Stimulated activated CD4-positive, alpha-beta T cell treated with anti-CD3 and anti-CD28 coated beads, Interleukin-1b, Interleukin-23, amount 100 ng/mL, for 24 hours (primary cell): ENCODE measurements around the gene GP1BB.

Experiments
- DNase-seq, 4 experiments: peaks; one replicate each; pipeline ENCODE4 v3.0.0-alpha.2; 2020; ENCODE audit warnings: low read depth in 4 of 4, low spot score in 1 of 4

The GP1BB gene

DNA sequence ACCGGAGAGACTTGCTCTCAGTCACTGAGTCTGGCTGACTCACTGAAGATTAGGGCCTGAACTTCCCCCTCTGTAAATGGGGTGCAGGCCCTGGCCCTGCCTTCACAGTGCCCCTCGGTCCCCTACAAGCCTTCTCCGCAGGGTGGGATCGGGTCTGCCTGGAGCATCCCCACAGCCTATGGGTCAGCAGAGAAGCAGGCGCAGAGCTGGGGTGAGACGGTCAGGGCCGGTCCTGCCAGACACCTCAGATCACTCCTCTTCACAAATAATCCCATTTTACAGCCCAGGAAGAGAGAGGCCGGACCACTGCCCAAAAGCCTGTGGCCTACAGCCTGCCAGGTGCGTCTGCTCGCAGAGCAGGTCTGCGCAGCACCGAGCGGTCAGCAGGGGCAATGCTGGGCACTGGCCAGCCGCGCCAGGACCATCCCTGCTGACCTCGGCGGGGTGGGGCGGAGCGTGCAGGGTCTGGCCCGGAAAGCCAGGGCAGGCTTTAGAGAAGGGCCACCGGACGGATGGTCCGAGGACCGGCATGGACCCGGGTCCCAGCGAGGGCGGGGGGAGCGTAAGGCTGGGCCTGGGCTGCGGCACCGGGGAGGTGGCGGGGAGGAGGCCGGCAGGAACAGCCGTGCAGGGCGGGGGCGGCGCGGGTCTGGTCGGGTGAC lies 9.6 kb upstream of the GP1BB start:
- no peak for DNase-seq

DNA sequence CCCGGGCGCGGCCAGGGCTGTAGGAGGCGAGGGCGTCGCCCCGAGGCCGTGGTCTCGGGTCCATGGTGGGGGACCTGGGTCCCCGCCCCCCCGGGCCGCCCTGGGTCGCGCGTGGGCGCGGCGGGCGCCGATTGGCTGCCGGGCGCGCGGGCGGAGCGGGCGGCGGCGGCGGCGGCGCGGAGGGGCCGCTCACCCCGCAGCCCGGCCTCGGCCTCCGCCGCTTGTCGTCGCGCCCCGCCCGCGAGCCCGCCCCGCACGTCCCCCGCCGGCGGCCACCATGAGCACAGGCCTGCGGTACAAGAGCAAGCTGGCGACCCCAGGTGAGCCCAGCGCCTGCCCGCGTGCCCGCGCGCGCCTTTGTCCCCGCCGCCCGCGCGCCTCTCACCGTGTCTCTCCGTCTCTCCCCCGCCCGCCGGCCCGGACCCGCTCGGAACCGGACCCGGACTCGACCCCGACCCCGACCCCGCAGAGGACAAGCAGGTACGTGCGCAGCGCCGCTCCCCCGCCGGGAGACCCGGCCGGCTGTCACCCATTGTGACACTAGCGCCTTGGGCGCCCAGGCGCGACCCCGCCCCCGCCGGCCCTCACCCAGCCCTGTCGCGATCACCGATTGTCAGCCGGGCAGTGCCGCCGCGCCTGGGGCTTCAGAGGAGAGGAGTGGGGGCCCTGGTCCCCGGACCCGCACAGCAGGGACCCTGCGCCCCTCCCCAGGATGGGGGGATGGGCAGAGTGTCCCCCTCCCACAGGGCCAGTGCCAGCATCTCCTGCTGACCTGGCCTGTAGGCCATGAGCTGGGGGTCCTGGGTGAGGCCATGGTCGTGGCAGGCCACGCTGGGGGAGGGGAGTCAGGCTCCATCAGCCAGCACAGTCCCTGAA lies 8.8 kb upstream of the GP1BB start, which contains the start of gene SEPTIN5:
TSS of gene SEPTIN5 (plus strand) at position 192 of the 876 bp plus-strand sequence. CDS start at position 278, 86 bp downstream.
- no peak for DNase-seq

DNA sequence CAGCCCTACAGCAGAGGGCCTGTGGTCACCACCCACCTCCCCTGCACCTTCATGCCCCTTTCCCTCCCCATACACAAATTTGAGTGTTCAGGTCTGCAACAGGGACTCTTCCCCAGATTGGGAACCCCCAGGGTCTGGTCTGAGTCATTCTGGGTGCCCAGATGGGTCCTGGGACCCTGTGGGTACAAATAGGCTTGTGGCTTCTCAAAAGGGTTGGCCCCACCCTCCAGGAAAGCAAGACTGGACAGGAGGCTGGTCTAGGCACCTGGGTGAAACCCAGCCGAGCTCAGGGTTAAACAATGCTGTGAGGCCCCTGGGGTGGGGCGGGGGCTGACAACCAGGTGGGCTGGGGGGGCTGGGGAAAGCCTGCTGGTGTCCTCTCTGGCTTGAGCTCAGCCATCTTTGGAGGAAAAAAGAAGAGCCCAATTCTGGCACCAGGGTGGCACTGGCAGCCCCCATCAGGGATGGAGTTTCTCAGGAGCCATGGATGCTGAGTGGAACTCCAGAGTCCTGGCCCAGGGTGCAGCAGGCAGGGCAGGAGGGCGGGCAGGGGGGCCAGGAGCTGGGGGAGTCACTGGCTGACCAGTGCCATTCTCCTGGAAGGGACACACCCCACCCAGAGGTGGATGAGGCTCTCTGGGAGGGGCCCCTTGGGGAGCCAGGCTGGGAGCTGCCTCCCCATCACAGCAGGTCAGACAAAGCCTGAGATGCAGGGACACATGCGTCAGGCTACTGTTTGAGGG lies 8.0 kb upstream of the GP1BB start:
- DNase-seq: no peak

DNA sequence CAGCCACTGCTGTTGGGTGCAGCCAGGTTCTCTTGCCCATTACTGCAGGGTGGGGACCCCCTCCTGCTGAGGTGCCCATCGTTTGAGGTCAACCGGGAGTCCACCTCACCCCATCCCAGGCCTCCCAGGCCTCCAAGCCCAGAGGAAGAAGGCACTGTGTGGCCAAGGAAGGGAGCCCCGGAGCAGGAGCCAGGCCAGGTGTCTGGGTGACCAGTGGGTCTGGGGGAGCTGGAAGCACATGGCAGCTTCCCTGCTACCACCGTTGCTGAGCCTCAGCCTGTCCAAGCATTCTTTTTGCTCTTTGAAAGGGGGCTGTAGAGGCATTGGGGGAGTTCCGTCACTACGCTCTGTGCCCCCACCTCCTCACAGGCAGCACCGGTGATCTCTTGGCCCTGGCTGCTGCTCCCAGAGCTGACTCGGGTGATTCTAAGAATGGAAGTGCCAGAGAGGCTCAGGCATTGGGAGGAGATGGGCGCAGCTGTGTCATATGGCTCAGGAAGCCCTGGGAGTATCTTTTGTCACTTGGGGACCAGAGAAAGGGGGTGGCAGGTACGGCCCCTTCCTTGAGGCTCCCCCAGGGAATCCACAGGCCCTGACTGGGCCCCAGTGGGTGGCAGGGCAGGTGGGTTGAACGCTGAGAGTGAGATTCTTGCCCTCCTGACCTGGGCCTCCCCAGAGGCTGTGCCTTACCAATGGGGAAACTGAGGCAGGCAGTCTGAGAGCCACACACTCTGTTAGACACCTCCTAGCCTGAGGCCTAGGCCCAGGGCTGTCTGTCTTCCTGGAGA lies 7.1 kb upstream of the GP1BB start:
- DNase-seq: no peak

DNA sequence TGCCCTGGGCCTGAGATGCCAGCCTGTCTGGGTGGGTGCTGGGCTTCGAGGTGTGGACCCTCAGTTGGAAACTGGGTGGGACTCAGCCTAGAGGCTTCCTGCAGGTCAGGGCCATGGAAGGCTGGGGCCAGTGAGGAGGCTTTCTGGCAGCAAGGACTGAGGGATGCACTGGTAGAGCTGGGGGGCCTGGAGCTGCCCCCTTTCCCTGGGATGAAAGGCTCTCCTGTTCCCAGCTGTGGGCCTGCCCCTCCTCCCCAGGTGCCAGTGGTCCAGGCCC lies 6.6 kb upstream of the GP1BB start:
- no peak for DNase-seq

DNA sequence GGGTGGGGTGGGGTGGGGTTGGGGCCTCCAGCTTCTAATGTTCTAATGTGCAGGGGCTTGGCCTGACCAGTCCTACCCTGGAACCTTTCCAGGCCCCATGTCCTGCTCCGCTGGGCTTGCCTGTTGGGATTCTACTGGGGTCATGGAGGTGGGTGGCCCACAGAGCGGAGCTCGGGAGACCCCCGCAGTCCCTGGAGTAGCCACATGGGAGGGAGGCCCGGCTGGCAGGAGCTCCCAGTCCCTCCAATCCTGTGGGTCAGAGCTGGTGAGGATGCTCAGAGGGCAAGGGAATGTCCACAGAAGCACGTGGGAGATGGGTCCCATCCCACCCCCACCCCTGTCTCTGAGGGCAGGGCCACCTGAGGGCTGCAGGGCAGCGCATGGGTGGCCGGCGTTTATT lies 6.2 kb upstream of the GP1BB start:
- no peak for DNase-seq

DNA sequence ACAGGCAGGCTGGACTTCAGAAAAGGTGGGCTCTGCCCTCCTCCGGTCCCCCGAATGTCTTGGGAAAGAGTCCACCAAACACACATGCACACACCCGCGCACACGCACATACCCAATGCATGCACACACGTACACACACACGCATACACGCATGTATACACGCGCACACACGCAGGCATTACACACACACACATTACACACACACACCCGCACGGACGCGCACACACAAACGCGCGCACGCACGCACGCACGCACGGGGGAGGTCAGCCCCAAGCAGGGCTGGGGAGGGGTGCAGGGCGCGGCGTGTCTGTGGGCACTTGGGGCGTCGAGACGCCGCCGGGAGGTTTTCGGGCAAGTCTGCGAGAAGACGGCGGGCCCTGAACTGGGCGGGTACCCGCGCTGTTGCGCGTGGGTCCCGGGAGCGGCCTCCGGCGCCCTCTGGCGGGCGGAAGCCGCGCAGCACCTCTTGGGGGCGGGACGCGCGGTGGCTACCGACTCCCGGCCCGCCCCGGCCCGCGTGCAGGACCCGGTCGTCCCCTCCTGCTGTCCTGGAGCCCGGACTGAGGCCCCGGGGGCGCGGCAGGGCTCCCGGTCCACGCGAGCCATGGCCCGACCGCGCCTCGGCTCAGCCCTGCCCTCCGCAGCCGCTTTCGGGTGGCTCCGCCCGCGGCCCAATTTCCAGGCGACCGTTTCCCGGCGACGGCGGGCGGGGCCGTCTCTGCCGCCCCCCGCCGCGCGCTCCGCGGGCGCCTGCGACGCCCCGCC lies 5.5 kb upstream of the GP1BB start:
- DNase-seq: peak; percentile 54 to 69 (median 64)

DNA sequence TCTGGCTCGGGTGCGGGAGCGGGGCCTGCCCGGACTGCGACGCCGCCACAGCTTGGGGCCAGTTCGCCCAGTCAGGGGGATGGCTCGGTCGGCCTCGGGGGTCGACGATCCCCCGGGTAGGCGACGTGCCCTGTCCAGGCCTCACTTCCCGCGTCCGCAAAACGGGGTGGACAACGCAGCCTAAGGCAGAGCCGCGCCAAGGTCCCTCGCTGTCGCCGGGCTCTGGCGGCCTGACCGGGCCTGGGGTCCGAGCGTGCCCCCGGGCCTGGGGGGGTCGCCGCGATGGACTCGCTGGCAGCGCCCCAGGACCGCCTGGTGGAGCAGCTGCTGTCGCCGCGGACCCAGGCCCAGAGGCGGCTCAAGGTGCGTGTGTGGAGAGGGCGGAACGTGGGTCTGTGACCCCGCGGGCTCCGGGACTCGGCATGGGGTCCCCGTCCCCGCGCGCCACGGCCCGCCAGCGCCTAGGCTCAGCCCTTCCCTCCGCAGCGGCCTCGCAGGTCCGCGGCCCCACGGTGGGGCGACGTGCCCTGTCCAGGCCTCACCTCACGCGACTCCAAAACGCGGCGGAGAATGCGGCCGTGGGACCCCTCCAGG lies 4.8 kb upstream of the GP1BB start:
- DNase-seq: no peak

DNA sequence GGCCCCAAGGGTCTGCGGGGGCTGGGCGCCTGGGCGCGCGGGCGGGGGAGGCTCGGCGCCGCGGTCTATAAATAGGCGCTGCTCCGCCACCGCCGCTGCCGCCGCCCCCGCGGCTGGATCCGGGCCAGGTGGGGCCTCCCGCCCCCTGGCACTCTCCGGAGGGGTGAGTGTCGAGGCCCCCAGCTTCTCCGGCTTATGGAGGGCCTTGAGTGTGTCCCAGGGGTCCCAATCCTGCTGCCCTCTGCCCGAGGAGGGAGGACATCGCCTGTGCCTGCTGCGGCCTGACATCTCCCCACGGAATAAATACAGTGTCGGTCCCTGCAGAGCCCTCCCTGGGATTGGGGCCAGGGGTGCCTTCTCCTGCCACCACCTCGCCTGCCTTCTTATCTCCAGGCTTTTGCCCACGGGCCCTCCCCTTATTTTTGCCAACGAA lies 4.3 kb upstream of the GP1BB start:
- no peak for DNase-seq

DNA sequence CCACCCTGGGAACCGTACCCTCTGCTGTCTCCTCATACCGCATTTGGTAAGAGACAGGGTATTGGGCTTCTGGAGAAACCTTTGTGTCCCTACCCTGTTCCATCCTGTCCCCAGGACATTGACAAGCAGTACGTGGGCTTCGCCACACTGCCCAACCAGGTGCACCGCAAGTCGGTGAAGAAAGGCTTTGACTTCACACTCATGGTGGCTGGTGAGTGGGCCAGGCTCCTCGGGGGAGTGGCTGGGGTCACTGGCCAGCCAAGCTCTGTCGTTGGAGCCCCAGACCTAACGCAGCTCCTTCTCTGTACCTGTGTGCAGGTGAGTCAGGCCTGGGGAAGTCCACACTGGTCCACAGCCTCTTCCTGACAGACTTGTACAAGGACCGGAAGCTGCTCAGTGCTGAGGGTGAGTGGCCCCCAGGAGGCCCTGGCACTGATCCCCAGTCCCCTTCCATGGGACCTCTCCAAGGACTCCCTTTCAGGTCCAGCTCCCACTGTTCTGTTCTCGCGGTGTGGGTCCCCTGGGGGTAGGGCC lies 3.8 kb upstream of the GP1BB start:
- no peak for DNase-seq

DNA sequence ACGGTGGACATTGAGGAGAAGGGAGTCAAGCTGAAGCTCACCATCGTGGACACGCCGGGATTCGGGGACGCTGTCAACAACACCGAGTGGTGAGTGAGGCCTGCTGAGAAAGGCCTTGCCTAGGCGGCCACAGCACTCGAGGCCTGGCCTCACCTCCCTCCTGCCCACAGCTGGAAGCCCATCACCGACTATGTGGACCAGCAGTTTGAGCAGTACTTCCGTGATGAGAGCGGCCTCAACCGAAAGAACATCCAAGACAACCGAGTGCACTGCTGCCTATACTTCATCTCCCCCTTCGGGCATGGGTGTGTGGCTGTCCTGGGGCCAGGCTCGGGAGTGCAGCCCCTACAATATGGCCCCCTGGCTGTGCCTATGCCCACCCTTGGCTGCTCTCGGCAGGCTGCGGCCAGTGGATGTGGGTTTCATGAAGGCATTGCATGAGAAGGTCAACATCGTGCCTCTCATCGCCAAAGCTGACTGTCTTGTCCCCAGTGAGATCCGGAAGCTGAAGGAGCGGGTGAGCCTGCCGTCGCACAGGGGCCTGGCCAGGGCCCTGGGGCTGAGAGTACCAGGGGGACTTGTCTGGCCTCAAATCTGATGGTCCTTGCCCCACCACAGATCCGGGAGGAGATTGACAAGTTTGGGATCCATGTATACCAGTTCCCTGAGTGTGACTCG lies 3.0 kb upstream of the GP1BB start:
- no peak for DNase-seq

DNA sequence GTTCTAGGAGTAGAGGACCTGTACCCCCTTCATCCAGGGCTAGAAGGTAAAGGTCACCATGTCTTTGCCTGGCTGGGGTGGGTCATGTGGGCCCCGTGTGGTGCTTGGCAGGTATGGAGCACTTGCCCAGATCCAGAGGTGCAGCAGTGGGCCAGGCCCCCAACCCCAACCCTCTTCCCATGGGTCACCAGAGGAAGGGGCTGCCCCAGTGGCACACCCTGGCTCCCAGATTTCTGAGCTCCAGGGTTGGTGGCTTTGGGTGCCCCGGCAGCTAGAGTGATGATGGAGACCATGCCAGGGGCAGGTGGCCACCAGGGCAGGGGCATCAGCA lies 2.4 kb upstream of the GP1BB start:
- no peak for DNase-seq

DNA sequence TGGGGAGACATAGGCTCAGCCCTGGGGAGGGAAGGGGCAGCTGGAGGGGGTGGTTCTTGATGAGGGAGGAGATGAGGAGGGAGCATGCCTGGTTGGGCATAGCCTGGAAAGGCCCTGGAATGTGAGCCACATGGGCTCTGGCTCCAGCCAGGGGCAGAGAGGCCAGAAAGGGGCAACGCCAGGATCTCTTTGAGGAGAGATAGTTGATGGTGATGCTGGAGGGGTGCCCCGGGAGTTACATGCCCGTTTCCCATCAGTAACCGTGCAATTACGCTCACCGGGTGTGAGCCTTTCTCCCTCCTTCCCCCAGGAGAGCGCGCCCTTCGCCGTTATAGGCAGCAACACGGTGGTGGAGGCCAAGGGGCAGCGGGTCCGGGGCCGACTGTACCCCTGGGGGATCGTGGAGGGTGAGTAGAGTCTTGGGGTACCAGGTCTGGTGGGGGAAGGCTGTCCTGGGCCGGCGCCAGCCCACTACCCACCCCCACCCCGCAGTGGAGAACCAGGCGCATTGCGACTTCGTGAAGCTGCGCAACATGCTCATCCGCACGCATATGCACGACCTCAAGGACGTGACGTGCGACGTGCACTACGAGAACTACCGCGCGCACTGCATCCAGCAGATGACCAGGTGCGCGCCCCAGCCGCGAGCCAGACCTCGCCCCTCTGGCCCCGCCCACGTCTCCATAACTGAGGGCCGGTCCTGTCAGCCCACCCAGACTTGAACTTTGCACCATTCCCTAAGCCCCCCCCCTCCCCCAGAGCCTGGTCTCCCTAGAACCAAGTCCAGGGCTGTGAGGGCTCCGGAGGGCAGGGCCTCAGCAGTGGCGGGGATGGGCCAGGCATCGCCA lies 1.8 kb upstream of the GP1BB start:
- no peak for DNase-seq

DNA sequence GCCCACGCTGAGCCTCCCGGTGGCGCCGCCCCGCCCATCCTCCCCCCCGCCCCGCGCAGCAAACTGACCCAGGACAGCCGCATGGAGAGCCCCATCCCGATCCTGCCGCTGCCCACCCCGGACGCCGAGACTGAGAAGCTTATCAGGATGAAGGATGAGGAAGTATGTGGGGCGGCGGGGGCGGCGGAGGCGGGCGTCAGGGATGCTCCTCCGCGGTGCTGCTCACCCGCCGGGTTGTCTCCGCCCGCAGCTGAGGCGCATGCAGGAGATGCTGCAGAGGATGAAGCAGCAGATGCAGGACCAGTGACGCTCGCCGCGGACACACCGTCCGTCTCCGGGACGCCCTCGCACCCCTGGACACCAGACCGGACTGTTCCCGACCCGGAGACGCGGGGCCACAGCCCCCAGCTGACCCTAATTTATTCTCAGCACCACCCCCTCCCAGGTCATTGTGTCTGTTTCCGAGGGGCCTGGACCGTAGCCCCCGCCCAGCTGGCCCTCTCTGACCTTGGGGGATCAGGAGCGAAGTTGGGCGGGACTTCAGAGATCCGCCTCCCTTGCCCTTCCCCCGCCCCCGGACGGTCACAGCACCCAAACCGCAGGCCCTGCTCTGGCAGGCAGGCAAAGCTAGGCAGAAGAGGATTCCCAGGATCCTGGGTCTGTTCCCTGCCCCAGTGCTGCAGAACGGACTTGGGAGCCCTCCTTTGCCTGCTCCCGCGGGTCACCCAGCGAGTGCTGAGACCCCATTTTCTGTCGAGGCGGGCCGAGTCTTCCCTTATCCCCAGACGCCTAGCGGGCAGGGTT lies 959 bp upstream of the GP1BB start:
- no peak for DNase-seq

DNA sequence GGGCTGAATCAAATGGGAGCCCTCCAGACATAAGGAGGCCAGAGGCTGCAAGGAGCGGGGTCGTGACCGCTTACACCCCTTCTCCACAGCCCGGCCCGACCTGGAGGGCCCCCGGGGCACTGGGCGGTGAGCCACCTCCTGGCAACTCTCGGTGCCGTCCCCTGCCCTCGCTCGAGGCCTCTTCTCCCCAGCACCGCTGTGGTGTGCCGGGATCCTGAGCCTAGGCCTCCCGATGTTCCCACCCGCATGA lies 432 bp upstream of the GP1BB start:
- no peak for DNase-seq

DNA sequence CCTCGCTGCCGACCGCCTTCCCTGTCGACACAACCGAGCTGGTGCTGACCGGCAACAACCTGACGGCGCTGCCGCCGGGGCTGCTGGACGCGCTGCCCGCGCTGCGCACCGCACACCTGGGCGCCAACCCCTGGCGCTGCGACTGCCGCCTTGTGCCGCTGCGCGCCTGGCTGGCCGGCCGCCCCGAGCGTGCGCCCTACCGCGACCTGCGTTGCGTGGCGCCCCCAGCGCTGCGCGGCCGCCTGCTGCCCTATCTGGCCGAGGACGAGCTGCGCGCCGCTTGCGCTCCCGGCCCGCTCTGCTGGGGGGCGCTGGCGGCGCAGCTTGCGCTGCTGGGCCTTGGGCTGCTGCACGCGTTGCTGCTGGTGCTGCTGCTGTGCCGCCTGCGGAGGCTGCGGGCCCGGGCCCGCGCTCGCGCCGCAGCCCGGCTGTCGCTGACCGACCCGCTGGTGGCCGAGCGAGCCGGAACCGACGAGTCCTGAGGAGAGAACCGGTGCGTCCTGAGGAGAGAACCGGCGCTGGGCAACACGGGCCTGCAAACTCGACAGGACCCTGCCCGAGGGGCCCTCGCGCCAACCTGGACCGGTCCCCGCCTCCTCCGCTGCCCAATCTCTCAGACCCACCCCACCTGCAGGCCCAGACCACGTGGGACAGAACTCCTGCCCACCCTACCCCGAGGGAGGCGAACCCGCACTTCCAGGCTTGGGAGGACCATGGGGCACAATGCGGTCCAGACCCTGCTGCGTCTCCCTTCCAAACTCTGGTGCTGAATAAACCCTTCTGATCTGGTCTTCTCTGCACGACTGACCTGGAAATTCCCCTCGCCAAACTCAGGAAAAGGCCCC lies 866 bp downstream of the GP1BB start:
- peak in 1 of 4 experiments; percentile 40 for DNase-seq
